HL-60 (cell line): ENCODE results near the gene SOX21.

Experiments used
- DNase-seq, 2 experiments: peaks; one replicate each; pipeline ENCODE4 v3.0.0-alpha.2; 2010 to 2020; ENCODE audit warnings: low read depth in 1 of 2, low spot score in 1 of 2
- H3K27ac ChIP-seq: fragments of 250-450 bp; sonication (Bioruptor Pico); replicated peaks from 2 replicates; pipeline ENCODE4 v1.5.1; 2020; ENCODE audit warnings: mild to moderate bottlenecking, moderate library complexity
- H3K27me3 ChIP-seq: fragments of 250-450 bp; sonication (Bioruptor Pico); 2 replicates; pipeline ENCODE4 v1.5.1; 2021; ENCODE audit warnings: mild to moderate bottlenecking, moderate library complexity; ENCODE audit not compliant: insufficient read depth, poor library complexity, severe bottlenecking
- H3K4me3 ChIP-seq: replicated peaks from 2 replicates; pipeline ENCODE4 v1.5.1; 2011; ENCODE audit warnings: mild to moderate bottlenecking, control low read depth, low read length; ENCODE audit not compliant: insufficient read depth
- CTCF ChIP-seq: IDR thresholded peaks from one replicate; pipeline ENCODE4 v1.5.1; 2011; ENCODE audit warnings: low read length, control low read depth, inconsistent platforms; ENCODE audit not compliant: insufficient read depth
- GABPA ChIP-seq: IDR thresholded peaks from 2 replicates; pipeline ENCODE4 v1.6.1; 2012; ENCODE audit warnings: low read depth
- POLR2AphosphoS5 ChIP-seq: IDR thresholded peaks from 2 replicates; pipeline ENCODE4 v1.6.1; 2012; ENCODE audit warnings: low read depth
- REST ChIP-seq: IDR thresholded peaks from 2 replicates; pipeline ENCODE4 v1.6.1; 2012; ENCODE audit warnings: low read depth; ENCODE audit not compliant: insufficient replicate concordance
- SPI1 ChIP-seq: IDR thresholded peaks from 2 replicates; pipeline ENCODE4 v1.6.1; 2012; ENCODE audit warnings: low read depth, mild to moderate bottlenecking, borderline replicate concordance

The SOX21 gene

GRCh38 chr13:94708031-94708859 is 4.1 kb downstream of the SOX21 start:
- no peak for DNase-seq
- no peak overlapping the region for H3K27ac ChIP-seq
- peaks cover 88% of the 10 kb centered on the region for H3K27me3 ChIP-seq
- TF ChIP-seq POLR2AphosphoS5 (no peak), CTCF (no peak), SPI1 (no peak), REST (no peak), GABPA (no peak)
- no peak overlapping the region for H3K4me3 ChIP-seq

GRCh38 chr13:94707400-94708021 is 4.8 kb downstream of the SOX21 start:
- Histone ChIP-seq H3K27ac (no peak overlapping the region), H3K4me3 (no peak overlapping the region), H3K27me3 (peaks cover 91% of the 10 kb centered on the region)

More at GRCh38 chr13:94707400-94708021, 4.8 kb downstream of the SOX21 start:
- DNase-seq: no peak
- TF ChIP-seq POLR2AphosphoS5 (no peak), REST (no peak), GABPA (no peak), SPI1 (no peak), CTCF (no peak)
